Measurements from ENCODE around the gene HES4. TPM values are rescaled to one million over a fixed set of nuclear protein-coding genes. Genes with fewer than 3 reads are reported as not detected.

The HES4 gene
- polyA plus RNA-seq, 1 experiment, result 10.8 TPM

DNA sequence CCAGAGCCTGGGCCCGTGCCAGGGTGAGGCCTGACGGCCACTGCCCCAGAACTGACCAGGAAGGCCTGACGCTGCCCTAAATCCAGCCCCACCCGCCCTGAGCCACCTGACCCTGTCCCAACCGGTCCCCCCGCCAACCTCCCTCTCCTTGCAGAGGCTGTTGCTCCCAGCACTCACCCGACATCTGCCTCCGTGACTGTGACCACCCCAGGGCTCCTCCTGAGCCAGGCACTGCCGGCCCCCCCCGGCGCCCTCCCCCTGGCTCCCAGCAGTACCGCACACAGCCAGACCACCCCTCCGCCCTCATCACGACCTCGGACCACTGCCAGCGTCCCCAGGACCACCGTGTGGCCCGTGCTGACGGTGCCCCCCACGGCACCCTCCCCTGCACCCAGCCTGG is 46.3 kb upstream of the HES4 start:
- DNase-seq (ENCODE audit: low read depth), result no peak
- ChIA-PET POLR2A (no interaction called here), CTCF (interaction anchor here (2.8 kb wide), 1 partner anchor 13 kb away, joined by 9 read pairs; no protein-coding TSS in a partner anchor)
- Histone ChIP-seq H3K36me3 (ENCODE audit: control insufficient read depth, insufficient read depth, low read length) (peaks cover 40% of the 10 kb centered on the region), H3K4me3 (ENCODE audit: low read depth, low read length) (no peak overlapping the region), H3K27me3 (ENCODE audit: control insufficient read depth, insufficient read depth, low read length) (no peaks in the 10 kb centered on the region)
- TF ChIP-seq, protein P1, sequence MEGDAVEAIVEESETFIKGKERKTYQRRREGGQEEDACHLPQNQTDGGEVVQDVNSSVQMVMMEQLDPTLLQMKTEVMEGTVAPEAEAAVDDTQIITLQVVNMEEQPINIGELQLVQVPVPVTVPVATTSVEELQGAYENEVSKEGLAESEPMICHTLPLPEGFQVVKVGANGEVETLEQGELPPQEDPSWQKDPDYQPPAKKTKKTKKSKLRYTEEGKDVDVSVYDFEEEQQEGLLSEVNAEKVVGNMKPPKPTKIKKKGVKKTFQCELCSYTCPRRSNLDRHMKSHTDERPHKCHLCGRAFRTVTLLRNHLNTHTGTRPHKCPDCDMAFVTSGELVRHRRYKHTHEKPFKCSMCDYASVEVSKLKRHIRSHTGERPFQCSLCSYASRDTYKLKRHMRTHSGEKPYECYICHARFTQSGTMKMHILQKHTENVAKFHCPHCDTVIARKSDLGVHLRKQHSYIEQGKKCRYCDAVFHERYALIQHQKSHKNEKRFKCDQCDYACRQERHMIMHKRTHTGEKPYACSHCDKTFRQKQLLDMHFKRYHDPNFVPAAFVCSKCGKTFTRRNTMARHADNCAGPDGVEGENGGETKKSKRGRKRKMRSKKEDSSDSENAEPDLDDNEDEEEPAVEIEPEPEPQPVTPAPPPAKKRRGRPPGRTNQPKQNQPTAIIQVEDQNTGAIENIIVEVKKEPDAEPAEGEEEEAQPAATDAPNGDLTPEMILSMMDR (IDR thresholded peaks at IDR 0.05; ENCODE audit: insufficient read depth, low read depth, low read length), result no peak

DNA sequence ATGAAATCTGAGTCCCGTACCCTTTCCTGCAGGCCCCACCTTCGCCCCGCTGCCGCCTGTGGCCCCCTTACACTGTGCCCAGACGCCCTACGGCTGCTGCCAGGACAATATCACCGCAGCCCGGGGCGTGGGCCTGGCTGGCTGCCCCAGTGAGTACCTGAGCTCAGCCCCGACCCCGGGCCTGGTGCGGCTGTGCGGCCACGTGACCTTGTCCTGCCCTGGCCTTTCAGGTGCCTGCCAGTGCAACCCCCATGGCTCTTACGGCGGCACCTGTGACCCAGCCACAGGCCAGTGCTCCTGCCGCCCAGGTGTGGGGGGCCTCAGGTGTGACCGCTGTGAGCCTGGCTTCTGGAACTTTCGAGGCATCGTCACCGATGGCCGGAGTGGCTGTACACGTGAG is 45.2 kb upstream of the HES4 start:
- POLR2A ChIA-PET, result no interaction called here
- Histone ChIP-seq H3K4me3 (ENCODE audit: low read depth, low read length) (no peak overlapping the region), H3K36me3 (ENCODE audit: control insufficient read depth, insufficient read depth, low read length) (peaks cover 36% of the 10 kb centered on the region), H3K27me3 (ENCODE audit: control insufficient read depth, insufficient read depth, low read length) (no peaks in the 10 kb centered on the region)
- CTCF ChIA-PET, result interaction anchor here (0.9 to 2.8 kb wide), 2 partner anchors 14 to 77 kb away, joined by 3 to 9 read pairs; no protein-coding TSS in a partner anchor
- TF ChIP-seq, protein P1 (IDR thresholded peaks at IDR 0.05; ENCODE audit: insufficient read depth, low read depth, low read length), result no peak
- DNase-seq (ENCODE audit: low read depth), result no peak

DNA sequence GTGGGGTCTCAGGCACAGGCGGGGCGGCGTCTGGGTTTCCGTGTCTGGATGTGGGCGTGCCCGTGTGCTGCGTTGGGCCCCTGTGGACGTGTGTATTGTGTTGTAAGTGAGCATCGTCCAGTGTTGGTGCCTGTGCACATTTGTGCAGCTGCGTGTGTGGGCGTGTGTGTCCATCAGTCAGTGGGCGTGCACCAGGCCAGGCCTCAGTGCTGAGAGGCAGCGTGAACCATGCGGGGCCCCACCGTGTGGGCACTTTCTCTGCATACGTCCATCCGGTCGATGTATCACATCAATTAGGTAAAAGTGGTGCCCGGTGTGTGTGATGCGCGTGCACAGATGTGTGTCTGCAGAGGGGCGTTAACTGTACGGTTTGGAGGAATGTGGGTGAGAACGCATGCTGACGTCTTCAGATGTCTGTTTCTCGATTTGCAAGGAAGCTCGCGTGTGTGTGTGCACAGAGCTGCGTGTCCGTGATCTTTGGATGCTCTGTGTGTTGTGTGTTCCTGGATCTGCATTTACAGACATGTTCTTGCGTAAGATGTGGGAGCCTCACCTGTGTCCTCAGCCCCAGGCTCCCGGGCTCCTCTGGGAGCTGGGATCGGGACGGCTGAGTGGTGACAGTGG is 44.7 kb upstream of the HES4 start:
- H3K36me3 ChIP-seq (ENCODE audit: control insufficient read depth, insufficient read depth, low read length), result peaks cover 35% of the 10 kb centered on the region
- TF ChIP-seq, protein P1 (IDR thresholded peaks at IDR 0.05; ENCODE audit: insufficient read depth, low read depth, low read length), result no peak
- CTCF ChIA-PET, result interaction anchor here (0.9 to 2.8 kb wide), 2 partner anchors 14 to 78 kb away, joined by 3 to 9 read pairs; no protein-coding TSS in a partner anchor

DNA sequence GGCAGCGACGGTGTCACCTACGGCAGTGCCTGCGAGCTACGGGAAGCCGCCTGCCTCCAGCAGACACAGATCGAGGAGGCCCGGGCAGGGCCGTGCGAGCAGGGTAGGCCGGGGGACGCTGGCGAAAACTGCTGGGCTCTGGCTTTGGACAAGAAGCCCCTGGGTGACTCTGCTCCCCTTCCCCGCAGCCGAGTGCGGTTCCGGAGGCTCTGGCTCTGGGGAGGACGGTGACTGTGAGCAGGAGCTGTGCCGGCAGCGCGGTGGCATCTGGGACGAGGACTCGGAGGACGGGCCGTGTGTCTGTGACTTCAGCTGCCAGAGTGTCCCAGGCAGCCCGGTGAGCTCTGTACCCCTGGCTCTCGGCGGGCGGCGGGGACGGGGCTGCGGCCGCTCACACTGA is 44.0 kb upstream of the HES4 start:
- peaks cover 35% of the 10 kb centered on the region for H3K36me3 ChIP-seq (ENCODE audit: control insufficient read depth, insufficient read depth, low read length)
- TF ChIP-seq, protein P1 (IDR thresholded peaks at IDR 0.05; ENCODE audit: insufficient read depth, low read depth, low read length), result no peak
- no peaks in the 10 kb centered on the region for H3K27me3 ChIP-seq (ENCODE audit: control insufficient read depth, insufficient read depth, low read length)
- H3K4me3 ChIP-seq (ENCODE audit: low read depth, low read length), result no peak overlapping the region
- ChIA-PET POLR2A (no interaction called here), CTCF (interaction anchor here (2.8 kb wide), 1 partner anchor 15 kb away, joined by 9 read pairs; no protein-coding TSS in a partner anchor)
- no peak for DNase-seq (ENCODE audit: low read depth)

More for the DNA sequence above, 44.7 kb upstream of the HES4 start:
- Histone ChIP-seq H3K27me3 (ENCODE audit: control insufficient read depth, insufficient read depth, low read length) (no peaks in the 10 kb centered on the region), H3K4me3 (ENCODE audit: low read depth, low read length) (no peak overlapping the region)
- POLR2A ChIA-PET, result no interaction called here
- DNase-seq (ENCODE audit: low read depth), result no peak

DNA sequence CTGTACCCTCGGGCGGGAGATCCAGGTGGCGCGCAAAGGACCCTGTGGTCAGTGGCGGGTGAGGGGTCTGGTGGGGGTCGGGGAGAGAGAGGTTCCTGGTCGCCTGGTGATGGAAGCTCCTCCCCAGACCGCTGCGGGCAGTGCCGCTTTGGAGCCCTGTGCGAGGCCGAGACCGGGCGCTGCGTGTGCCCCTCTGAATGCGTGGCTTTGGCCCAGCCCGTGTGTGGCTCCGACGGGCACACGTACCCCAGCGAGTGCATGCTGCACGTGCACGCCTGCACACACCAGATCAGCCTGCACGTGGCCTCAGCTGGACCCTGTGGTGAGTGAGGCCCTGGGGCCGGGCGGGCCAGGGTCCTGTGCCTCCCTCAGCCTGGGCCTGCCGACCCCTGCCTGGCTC is 43.5 kb upstream of the HES4 start:
- Histone ChIP-seq H3K4me3 (ENCODE audit: low read depth, low read length) (no peak overlapping the region), H3K27me3 (ENCODE audit: control insufficient read depth, insufficient read depth, low read length) (no peaks in the 10 kb centered on the region), H3K36me3 (ENCODE audit: control insufficient read depth, insufficient read depth, low read length) (peaks cover 35% of the 10 kb centered on the region)
- ChIA-PET CTCF (no interaction called here), POLR2A (no interaction called here)
- TF ChIP-seq, protein P1 (IDR thresholded peaks at IDR 0.05; ENCODE audit: insufficient read depth, low read depth, low read length), result no peak
- DNase-seq (ENCODE audit: low read depth), result no peak

Data from BJ (cell line).